Stimulated activated CD8-positive, alpha-beta memory T cell treated with anti-CD3 and anti-CD28 coated beads, Interleukin-12 subunit alpha, Interleukin-12 subunit beta, amount 100 ng/mL, for 24 hours (primary cell): ENCODE measurements around the gene DDIT3.
"Not testable (repeated sequence)": the region's sequence is repeated elsewhere in the genome, so short reads cannot be mapped to it uniquely, and the experiment has no call there.

Experiments used
- DNase-seq: peaks from one replicate; pipeline ENCODE4 v3.0.0-alpha.2; 2020; ENCODE audit errors: extremely low read depth

The DDIT3 gene, protein sequence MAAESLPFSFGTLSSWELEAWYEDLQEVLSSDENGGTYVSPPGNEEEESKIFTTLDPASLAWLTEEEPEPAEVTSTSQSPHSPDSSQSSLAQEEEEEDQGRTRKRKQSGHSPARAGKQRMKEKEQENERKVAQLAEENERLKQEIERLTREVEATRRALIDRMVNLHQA

DNA sequence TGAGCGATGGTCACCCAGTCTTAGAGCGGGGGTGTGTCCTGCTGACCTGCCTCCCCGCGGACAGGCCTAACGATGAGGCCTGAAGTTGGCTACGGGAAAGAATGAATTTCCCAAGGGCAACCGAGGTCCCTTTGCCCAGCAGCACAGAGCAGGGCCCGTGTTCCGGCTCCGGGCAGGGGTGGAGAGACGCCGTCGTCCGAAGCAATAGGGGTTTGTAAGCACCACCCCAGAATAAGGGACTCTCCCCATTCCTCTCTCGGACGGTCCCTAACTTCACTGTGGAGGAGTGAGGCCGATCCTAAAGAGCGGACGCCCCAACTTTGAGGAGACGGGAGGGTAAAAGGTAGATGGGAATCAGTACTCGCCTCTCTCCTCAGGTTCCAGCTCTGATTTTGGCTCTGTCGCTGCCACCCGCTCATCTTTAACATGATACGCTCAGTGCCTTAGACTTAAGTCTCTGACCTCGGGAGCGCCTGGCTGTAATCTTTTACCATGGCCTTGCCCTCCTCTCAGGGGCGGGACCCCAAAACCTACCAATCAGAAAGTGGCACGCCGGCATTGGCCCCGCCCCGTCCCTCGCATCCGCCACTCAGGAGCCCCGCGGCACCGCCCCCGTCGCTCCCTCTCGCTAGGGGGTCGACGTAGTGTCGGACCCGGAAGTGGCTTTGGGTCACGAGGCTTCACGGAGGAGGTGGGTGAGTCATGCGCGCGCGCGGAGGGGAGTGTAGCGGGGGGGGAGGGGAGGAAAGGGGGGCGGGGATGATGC lies at the start of gene DDIT3:
Gene DDIT3 (minus strand): TSS at position 462 of the 766 bp plus-strand sequence. CDS start 3,108 bp downstream, outside the sequence.
- DNase-seq = peak; percentile 100

DNA sequence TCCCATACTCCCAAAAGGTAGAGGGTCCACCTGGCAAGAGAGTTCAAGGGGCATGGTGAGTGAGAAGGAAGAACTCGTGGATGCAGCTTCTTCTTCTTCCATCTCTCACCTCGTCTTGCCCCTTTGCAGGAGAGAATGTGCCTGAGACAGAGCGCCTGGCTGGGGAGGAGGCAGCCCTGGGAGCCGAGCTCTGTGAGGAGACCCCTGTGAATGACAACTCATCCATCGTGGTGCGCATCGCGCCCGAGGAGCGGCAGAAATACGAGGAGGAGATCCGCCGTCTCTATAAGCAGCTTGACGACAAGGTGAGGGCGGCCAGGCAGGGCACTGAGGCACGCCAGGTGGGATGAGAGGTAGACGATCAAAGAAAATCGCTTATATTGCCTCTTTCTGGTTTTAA lies 49.5 kb upstream of the DDIT3 start:
- DNase-seq = no peak

DNA sequence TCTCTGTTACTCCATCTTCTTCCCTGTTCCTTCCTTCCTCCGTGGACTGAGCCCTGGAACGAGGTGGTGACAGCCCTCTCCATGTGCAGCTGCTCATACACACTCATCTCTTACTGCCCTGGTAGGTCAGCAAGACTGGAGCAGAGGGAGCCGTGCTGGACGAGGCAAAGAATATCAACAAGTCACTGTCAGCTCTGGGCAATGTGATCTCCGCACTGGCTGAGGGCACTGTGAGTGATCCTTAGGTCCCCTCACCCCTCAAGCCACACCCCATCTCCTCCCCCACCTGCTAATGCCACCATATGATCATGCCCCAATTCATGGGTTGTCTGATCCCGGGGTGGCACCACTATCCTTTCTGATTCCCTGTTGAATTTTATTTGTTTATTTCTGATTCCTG lies 48.5 kb upstream of the DDIT3 start:
- no peak for DNase-seq

DNA sequence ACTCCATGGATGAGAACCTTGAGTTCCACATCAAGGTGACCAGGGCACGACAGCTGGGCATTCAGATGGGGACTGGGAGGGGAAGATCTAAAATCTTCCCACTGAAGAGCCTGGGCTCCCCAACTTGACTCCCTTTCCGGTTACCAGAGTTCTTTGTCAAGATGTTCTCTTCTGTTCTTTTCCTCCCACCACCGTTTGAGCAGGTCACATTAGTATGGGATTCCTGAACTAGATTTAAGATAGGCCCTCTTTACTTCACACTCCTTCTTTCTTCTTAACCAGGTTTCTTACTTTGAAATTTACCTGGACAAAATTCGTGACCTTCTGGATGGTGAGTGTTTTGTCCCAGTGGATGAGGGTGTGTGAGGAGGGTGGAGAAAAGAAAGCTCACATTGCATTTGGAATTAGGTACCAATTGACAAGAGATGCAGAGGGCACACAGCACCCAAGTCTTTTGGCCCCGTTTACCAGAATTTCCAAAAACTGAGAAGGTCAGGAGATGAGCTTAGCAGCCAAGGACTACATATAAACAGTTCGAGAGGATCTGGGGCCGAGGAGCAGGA lies 43.9 kb upstream of the DDIT3 start:
- DNase-seq = no peak

DNA sequence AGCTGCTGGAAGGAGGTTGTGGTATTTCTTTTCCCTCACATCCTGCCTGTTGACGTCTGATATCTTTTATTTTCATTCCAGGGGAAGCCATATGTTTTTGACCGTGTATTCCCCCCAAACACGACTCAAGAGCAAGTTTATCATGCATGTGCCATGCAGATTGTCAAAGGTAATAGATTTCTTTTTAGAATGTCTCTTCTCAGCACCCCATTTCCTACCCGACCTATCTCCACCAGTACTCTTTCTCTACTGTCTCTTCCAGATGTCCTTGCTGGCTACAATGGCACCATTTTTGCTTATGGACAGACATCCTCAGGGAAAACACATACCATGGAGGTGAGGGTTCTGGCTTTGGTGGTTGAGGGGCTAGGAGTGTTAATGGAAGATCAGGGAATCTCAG lies 43.0 kb upstream of the DDIT3 start:
- DNase-seq = no peak

DNA sequence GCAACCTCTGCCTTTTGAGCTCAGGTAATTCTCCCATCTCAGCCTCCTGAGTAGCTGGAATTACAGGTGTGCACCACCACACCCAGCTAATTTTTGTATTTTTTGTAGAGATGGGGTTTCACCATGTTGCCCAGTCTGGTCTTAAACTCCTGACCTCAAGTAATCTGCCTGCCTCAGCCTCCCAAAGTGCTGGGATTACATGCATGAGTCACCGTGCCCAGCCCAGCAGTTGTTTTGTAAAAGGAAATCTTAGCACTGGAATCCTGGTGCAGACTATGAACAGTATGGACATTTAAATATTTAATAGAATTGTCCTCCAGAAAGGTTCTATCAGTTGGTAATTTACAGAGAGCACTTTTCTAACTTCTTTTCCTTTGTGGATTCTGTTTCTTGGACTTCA lies 40.8 kb upstream of the DDIT3 start:
- not testable (repeated sequence) for DNase-seq

DNA sequence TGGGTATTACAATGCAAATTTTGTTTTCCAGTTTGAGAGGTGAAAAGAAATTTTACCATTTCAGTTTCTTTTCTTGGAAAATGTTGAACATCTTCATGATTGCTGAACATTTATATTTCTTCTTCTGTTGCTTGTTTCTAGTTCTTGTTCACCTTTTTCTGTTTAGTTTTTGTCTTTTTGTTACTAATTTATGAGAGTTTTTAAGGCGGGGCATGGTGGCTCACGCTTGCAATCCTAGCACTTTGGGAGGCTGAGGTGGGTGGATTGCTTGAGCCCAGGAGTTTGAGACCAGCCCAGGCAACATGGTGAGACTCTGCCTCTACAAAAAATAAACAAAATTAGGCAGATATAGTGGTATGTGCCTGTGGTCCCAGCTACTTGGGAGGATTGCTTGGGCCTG lies 40.2 kb upstream of the DDIT3 start:
- no peak for DNase-seq

DNA sequence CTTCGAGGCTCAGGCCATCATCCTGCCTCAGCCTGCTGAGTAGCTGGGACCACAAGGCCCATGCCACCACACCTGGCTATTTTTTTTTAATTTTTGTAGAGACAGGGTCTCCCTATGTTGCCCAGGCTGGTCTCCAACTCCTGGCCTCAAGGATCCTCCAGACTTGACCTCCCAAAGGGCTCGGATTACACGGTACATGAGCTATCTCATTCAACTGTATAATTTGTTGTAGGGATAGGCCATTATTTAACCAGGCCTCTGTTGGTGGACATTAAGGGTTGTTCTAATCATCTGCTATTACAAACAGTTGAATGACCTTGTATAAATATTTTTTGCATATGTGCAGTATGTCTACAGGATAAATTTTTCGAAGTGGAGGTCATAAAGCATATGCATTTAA lies 38.5 kb upstream of the DDIT3 start:
- no peak for DNase-seq

DNA sequence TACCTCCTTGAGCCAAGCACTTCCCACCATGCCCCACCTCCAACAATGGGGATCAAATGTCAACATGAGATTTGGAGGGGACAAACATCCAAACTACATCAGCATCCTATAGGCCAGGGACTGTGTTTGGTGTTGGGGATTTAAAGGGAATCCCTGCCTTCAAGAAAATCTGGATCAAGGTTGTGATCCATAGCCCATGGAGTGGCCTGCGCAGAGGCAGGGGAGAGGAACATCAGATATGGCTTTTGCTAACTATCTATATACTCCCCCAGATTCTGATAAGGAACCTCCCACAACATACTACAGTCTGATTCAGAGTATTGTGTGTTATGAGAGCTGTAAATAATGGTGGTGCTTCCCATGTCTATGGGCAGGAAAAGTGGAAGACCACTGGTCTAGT lies 34.6 kb upstream of the DDIT3 start:
- no peak for DNase-seq

DNA sequence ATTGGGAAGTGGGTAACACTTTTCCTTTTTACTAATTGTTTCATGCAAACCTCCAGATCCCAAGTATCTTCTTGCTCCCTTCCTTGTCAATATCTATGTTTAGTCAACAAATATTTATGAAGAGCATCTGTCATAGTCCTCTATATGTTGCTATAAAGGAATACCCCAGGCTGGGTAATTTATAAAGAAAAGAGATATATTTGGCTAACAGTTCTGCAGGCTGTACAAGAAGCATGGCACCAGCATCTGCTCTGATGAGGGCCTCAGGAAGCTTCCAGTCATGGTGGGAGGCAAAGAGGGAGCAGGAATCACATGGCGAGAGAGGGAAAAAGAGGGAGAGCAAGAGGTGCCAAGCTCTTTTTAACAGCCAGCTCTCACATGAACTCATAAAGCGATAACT lies 34.1 kb upstream of the DDIT3 start:
- DNase-seq = no peak

DNA sequence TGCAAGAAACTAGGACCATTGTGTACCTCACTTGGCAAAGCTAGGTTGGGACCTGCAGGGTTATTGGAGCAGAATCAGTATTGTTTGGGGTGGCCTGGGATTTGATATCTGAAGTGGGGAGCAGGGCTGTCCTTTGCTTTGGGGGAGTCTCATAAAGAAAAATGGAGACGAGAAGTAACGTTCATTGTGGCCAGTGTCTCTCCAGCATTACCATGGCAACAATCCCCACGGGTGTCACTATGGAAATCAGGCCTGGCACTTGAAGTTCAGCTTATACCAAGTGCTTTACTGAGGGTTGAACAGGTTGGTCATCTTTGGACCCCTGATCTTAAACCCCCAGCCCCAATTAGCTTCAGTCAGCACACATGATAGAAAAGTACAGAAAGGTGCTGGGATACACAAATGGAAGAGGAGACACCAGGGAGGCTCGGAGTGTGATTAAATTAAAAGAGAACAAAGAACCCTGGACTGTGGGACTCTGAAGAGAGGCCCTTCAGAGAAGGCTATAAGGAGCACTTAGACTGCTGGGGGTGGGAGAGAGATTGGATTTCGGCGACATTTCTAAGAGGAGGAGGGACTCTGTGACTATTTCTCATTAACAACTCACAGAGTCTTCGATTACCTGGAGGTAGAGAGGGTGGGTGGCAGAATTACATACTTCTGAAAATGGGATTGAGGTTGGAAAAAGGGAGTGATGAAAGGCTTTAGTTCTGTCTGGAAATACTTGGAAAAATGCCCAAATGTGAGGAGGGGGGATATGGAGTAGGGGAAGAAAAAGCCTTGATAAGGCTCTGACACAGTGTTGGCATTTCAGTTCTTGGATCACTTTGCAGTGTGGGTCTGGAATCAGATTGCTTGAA lies 33.3 kb upstream of the DDIT3 start:
- DNase-seq = no peak

DNA sequence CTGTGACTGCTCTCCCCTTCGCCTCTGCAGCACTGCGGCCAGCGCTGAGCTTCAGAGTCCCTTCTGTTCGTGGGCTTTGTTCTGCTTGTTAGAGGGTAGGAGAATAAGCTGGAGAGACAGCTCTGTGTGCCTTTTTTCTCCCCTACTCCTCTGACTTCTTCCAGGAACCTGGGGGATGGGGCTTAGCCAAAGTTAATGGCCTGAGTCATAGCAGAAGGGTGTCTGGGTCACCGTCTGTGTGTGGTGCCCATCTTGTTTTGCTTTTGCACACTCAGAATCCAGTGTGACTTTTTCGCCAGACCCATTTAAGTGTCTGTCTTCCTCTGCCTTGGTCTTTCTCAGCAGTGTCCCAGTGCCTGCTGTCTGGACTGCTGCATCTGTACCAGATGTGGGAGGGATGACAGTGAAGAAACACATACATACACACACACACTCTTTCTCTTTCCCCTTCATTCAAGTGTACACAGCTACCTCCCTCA lies 32.6 kb upstream of the DDIT3 start:
- DNase-seq = no peak

DNA sequence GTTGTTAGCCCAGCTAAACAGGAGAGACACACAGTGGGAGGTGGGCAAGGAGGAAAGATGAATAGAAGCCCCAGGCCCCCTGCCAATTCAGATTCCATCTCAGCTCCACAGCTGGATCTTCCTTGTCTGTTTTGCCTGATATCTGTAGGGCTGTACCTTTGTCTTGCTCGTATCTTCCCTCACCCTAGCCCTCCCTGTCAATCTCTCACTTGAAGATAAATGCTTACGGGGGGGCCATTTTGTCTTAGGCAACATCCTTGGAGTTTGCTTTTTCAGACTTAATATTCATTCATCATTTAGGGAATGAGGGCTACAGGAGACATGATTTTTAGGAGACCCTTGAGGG lies 32.0 kb upstream of the DDIT3 start:
- DNase-seq = no peak

DNA sequence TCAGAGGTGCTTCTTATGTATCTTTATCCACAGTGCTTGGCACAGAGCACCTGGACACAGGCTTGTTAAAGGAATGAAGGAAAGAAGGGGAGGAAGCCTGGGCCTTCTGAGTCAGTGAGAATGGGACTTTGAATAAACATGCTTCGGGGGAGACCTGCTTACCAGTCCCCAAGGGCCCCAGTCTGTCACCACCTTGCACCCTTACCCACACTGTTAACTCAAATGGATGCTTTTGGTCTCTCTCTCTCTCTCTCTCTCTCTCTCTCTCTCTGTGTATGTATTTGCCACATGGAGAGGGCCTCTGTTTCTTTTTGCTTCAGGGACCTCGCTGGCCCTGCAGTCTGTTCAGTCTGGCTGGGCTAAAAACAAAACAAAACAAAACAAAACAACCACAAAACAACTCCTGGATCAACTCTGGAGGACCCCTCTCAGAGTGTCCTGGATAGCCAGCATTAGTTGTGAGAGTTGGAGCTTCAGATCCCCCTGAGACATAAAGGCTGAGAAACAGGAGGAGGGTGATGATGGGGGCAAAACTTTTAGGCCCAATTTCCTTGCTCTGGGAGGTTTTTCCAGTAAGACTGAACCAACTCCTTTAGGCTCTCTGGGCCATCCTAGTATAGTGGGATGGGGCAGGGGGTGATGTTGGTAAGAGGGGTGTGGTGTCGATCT lies 31.5 kb upstream of the DDIT3 start:
- DNase-seq = no peak

DNA sequence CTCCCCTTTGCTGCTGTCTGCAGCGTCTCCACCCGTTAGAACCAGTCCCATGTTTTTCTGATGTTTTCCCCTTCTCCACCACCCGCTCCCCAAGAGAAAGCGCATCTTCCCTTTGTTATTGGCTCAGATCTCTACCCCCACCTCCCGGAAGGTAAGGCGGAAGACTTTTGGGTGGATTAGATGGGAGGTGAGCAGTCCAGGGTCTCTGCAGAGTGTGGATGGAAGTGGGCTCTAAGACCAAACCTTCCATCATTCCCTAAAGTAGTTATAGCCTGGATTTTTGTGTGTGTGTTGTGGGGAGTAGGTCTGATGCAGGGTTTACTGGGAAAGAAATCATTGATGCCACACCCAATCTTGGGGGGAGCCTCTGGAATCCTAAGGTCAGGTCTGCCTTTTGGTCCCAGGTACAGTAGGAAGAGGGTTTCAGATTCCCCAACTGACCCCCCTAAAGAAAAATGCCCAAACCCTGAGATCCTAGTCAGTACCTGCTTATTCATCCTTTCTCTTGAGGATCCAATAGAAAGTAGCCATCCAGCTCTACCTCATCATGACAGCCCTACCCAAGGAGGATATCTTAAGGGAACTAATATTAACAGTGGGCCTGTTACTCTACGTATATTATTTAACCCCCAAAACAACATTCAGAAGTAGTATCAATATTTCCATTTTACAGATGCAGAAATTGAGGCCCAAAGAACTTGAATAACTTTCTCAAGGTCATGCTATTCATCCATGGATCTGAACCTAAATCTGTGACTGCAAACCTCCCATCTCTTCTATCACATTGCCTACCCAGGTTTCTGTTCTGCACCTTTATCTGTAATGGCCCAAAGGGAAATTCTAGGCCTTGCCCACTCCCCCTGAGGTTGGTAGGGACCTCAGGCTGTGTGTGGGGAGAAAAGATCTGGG lies 30.6 kb upstream of the DDIT3 start:
- no peak for DNase-seq

DNA sequence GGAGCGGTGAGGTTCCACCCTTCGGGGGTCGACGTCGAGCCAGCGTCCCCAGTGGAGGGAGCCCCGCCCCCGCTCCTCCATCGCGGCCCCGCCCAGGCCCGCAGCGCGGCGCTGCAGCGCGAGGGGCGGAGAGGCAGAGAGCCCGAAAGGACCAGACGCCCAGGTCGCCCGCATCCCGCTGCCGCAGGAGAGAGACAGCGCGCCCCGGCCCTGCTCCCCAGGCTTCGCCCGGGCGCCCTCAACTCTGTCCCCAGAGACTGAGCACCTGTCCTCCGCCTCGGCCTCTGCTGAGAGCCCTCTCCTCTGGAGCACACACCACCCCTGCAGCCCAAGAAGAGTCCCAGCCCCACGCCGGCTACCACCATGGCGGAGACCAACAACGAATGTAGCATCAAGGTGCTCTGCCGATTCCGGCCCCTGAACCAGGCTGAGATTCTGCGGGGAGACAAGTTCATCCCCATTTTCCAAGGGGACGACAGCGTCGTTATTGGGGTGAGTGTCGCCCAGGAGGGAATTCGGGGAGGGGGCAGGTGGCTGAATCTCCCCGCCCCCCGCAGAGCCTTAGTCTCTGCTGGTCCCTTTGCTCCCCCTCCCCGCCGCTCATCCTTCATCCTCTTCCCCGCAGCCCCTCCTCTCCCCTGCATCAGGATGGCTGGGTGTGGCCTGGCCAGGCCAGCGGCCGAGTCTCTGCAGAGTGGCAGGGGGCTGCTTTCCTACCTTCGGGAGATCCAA lies 29.8 kb upstream of the DDIT3 start, which contains the start of gene KIF5A:
Gene KIF5A (plus strand): TSS at position 136 of the 732 bp plus-strand sequence. CDS start 228 bp downstream, at position 364.
- peak; percentile 35 for DNase-seq

DNA sequence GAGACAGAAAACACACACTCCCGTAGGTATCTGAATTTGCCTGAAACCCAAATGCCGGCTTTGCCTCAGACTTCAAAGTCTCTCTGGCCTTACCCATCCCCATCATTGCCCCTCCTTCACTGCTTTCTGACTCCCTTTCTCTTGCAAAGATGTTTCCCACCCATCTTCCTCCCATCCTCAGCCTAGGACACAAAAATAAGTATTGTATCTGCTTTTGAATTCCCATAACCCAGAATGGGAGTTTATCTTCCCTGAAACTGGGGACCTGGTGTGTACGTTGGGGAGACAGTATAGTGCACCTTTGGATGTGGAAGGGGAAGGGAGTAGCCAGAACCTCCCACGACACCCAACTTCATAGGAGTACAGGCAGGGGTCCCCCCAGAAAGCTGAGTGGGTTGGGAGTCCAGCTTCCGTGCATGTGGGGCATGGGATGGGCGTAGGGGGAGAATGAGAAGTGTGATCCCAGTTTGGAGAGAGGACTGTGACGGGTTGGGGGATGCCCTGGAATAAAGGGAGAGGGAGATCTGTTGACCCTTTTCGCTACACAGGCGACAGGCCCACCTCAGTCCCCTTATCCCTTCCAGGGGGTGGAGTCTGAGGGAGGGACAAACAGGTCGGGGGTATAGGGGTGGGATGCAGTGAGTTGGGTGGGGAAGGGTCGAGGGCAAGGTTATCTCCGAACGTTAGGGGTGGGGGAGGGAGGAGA lies 29.0 kb upstream of the DDIT3 start:
- DNase-seq = no peak

DNA sequence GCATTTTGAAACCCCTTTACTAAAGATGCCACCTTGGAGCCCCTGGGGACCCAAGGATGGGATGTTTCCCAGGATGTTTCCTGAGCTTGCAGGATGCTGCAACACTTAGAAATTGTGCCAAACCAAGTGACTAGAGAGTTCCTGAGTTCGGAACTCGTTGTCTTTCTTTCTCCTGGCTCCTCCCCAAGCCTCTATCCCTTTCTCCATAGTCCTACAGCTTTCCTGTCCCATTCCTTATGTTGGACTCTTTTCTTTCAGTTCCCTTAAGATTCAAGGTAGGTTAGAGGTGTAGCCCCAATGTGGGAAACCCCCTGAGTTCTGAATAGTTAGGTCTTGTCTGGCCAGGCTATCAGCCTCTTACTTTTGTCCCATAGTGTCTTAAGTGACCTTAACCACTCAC lies 28.2 kb upstream of the DDIT3 start:
- DNase-seq = no peak

DNA sequence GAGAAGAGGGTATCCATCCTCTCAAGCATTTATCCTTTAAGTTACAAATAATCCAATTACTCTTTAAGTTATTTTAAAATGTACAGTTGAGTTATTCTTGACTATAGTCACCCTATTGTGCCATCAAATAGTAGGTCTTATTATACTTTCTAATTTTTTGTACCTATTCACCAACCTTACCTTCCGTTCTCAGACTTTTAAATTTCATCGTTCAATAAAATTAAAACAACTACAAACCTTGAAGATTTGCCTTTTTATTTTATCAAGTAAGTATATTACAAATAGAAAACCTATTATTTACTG lies 27.6 kb upstream of the DDIT3 start:
- DNase-seq = no peak
